Erythroblast (primary cell): ENCODE results near the gene RASGRP3.

Experiments used
- GATA1 ChIP-seq: IDR thresholded peaks from 2 replicates; pipeline ENCODE4 v1.6.1; 2011; ENCODE audit warnings: low read depth, mild to moderate bottlenecking, control low read depth, low read length, moderate library complexity
- POLR2A ChIP-seq: IDR thresholded peaks from 2 replicates; pipeline ENCODE4 v1.6.1; 2011; ENCODE audit warnings: mild to moderate bottlenecking, low read length

- TF ChIP-seq POLR2A (no peak), GATA1 (no peak)
Measured at GRCh38 chr2:33476793-33477190, 343 bp downstream of the RASGRP3 start.
